GM19467 (cell line): ENCODE results near the gene RNASEL.

Source experiments
- ATAC-seq: cut with Tn5 transposase; IDR thresholded peaks from one replicate; pipeline ENCODE4 v1.9.1; 2021; ENCODE audit warnings: mild to moderate bottlenecking, moderate library complexity; ENCODE audit not compliant: unreplicated experiment

Gene RNASEL

GRCh38 chr1:182601913-182602312 lies 12.9 kb upstream of the RNASEL start:
- ATAC-seq: no peak

- ATAC-seq: no peak
Observed at GRCh38 chr1:182601416-182601786, 12.3 kb upstream of the RNASEL start.

- no peak for ATAC-seq
Observed at GRCh38 chr1:182600745-182601415, 11.8 kb upstream of the RNASEL start.

GRCh38 chr1:182600036-182600713 lies 11.1 kb upstream of the RNASEL start:
- no peak for ATAC-seq

- ATAC-seq: no peak
Observed at GRCh38 chr1:182599339-182599738, 10.3 kb upstream of the RNASEL start.

- ATAC-seq: no peak
Observed at GRCh38 chr1:182598296-182598695, 9.2 kb upstream of the RNASEL start.

GRCh38 chr1:182596934-182597333 lies 7.9 kb upstream of the RNASEL start:
- ATAC-seq: no peak

GRCh38 chr1:182595641-182596240 lies 6.7 kb upstream of the RNASEL start:
- ATAC-seq: no peak

- no peak for ATAC-seq
Observed at GRCh38 chr1:182589931-182590330, 875 bp upstream of the RNASEL start.

- no peak for ATAC-seq
Observed at GRCh38 chr1:182589520-182589919, 464 bp upstream of the RNASEL start.

- peak; percentile 13 for ATAC-seq
Observed at GRCh38 chr1:182587666-182588499, 1.2 kb downstream of the RNASEL start.

- ATAC-seq: no peak
Observed at GRCh38 chr1:182587093-182587492, 2.0 kb downstream of the RNASEL start.

GRCh38 chr1:182586380-182586779 lies 2.7 kb downstream of the RNASEL start:
- no peak for ATAC-seq

- ATAC-seq: no peak
Observed at GRCh38 chr1:182584746-182585145, 4.3 kb downstream of the RNASEL start.

GRCh38 chr1:182580736-182581135 lies 8.3 kb downstream of the RNASEL start:
- ATAC-seq: no peak

- no peak for ATAC-seq
Observed at GRCh38 chr1:182575540-182576149, 13.4 kb downstream of the RNASEL start.

GRCh38 chr1:182574156-182574555 lies 14.9 kb downstream of the RNASEL start:
- no peak for ATAC-seq

- ATAC-seq: no peak
Observed at GRCh38 chr1:182570611-182570970, 18.5 kb downstream of the RNASEL start.

- ATAC-seq: no peak
Observed at GRCh38 chr1:182569939-182570610, 19.0 kb downstream of the RNASEL start.

- no peak for ATAC-seq
Observed at GRCh38 chr1:182568647-182569284, 20.3 kb downstream of the RNASEL start.
